ENCODE results near the gene THSD4. TPM values are rescaled to one million over a fixed set of nuclear protein-coding genes. Genes with fewer than 3 reads are reported as not detected.

The THSD4 gene
- total RNA-seq, 1 experiment from 2014 or later: 29.3 TPM

GRCh38 chr15:71505962-71506361, 390.7 kb downstream of the THSD4 start:
- no peak for TF ChIP-seq EZH2 (IDR thresholded peaks at IDR 0.05; ENCODE audit: low read depth)
- Histone ChIP-seq H3F3A (ENCODE audit: insufficient read depth, low read depth) (no peaks in the 10 kb centered on the region), H3K27me3 (ENCODE audit: insufficient read depth, low read depth) (no peaks in the 10 kb centered on the region), H3K9me2 (ENCODE audit: insufficient read depth) (no peaks in the 10 kb centered on the region), H3K4me1 (replicated peaks; ENCODE audit: insufficient read depth) (no peaks in the 10 kb centered on the region), H3K79me2 (ENCODE audit: low read depth) (no peaks in the 10 kb centered on the region), H3K4me3 (no peak overlapping the region), H3K27ac (no peak overlapping the region), H3K36me3 (ENCODE audit: low read depth) (no peaks in the 10 kb centered on the region), H2AFZ (no peak overlapping the region), H3K9me3 (ENCODE audit: insufficient read depth, low read depth) (no peaks in the 10 kb centered on the region), H3K4me2 (no peak overlapping the region), H4K20me1 (ENCODE audit: insufficient read depth) (no peaks in the 10 kb centered on the region)
- DNase-seq: no peak
- POLR2A ChIA-PET (ENCODE audit: unreplicated experiment): no interaction called here
- CTCF ChIA-PET: no interaction called here
- intact Hi-C loops (cut with micrococcal nuclease; ENCODE audit: unreplicated experiment): no loop called here
- no TSS peak for BruUV-seq (replicated peaks)

DNA sequence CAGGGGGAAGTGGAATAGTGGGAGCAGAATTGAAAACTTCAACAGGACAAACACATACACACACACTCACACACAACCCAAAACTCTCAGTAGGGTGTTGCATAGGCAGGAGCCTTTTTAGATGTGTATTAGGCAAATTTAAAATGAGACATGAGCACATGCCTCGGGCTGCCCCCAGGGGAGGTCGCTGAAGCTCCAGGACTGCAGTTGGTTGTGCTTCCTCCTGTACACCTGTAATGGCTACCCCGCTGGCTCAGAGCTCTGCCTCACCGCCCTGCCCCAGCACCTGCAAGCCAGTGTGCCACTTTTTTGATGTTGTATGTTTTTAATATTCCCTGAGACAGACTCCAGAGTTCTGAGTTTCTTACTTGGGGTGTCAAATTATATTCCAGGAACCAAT, 391.7 kb downstream of the THSD4 start:
- Histone ChIP-seq H3K79me2 (ENCODE audit: low read depth) (no peaks in the 10 kb centered on the region), H3K27me3 (ENCODE audit: insufficient read depth, low read depth) (no peaks in the 10 kb centered on the region), H3K4me3 (no peak overlapping the region), H2AFZ (no peak overlapping the region), H3K4me2 (no peak overlapping the region), H3K9me2 (ENCODE audit: insufficient read depth) (no peaks in the 10 kb centered on the region), H3K36me3 (ENCODE audit: low read depth) (no peaks in the 10 kb centered on the region), H3F3A (ENCODE audit: insufficient read depth, low read depth) (no peaks in the 10 kb centered on the region), H3K27ac (no peak overlapping the region), H3K9me3 (ENCODE audit: insufficient read depth, low read depth) (no peaks in the 10 kb centered on the region), H4K20me1 (ENCODE audit: insufficient read depth) (no peaks in the 10 kb centered on the region), H3K4me1 (replicated peaks; ENCODE audit: insufficient read depth) (no peaks in the 10 kb centered on the region)
- POLR2A ChIA-PET (ENCODE audit: unreplicated experiment): no interaction called here
- no TSS peak for BruUV-seq (replicated peaks)
- intact Hi-C loops (cut with micrococcal nuclease; ENCODE audit: unreplicated experiment): no loop called here
- no peak for TF ChIP-seq EZH2 (IDR thresholded peaks at IDR 0.05; ENCODE audit: low read depth)
- TF ChIP-seq, protein P1, sequence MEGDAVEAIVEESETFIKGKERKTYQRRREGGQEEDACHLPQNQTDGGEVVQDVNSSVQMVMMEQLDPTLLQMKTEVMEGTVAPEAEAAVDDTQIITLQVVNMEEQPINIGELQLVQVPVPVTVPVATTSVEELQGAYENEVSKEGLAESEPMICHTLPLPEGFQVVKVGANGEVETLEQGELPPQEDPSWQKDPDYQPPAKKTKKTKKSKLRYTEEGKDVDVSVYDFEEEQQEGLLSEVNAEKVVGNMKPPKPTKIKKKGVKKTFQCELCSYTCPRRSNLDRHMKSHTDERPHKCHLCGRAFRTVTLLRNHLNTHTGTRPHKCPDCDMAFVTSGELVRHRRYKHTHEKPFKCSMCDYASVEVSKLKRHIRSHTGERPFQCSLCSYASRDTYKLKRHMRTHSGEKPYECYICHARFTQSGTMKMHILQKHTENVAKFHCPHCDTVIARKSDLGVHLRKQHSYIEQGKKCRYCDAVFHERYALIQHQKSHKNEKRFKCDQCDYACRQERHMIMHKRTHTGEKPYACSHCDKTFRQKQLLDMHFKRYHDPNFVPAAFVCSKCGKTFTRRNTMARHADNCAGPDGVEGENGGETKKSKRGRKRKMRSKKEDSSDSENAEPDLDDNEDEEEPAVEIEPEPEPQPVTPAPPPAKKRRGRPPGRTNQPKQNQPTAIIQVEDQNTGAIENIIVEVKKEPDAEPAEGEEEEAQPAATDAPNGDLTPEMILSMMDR (conservative IDR thresholded peaks at IDR 0.05): no peak
- no peak for DNase-seq
- CTCF ChIA-PET: no interaction called here

DNA sequence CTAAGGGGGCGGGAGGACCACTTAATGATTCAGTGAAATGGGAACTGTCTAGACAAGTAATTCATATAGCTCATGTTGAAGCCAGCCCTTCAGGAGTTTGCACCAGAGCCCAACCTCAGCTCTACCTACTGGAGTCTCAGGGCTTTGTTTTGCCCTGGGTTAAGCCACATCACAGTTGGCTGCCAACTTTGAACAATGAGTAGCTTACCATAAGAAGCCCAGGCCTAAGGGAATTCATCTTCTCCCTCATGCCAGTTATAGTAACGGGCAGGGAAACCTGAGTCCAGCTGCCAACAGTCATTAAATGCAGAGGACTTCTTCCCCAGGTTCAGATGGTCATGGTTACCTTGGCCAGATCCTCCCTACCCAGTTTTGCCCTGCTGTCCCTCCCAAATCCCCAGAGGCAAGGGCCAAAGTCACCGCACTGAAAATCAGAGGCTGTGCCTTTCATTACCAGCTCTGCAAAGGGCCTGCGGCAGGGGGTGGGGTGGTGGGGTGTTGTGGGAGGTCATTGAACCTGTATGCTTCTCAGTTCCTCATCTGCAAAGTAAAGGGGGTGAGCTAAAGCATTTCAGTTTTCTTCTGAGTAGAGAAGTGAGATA, 392.9 kb downstream of the THSD4 start:
- BruUV-seq (replicated peaks): no TSS peak
- Histone ChIP-seq H3K4me2 (no peak overlapping the region), H2AFZ (no peak overlapping the region), H3K36me3 (ENCODE audit: low read depth) (no peaks in the 10 kb centered on the region), H3K4me1 (replicated peaks; ENCODE audit: insufficient read depth) (no peaks in the 10 kb centered on the region), H3K27me3 (ENCODE audit: insufficient read depth, low read depth) (no peaks in the 10 kb centered on the region), H3F3A (ENCODE audit: insufficient read depth, low read depth) (no peaks in the 10 kb centered on the region), H3K4me3 (no peak overlapping the region), H3K79me2 (ENCODE audit: low read depth) (no peaks in the 10 kb centered on the region), H4K20me1 (ENCODE audit: insufficient read depth) (no peaks in the 10 kb centered on the region), H3K9me3 (ENCODE audit: insufficient read depth, low read depth) (no peaks in the 10 kb centered on the region), H3K27ac (no peak overlapping the region), H3K9me2 (ENCODE audit: insufficient read depth) (no peaks in the 10 kb centered on the region)
- intact Hi-C loops (cut with micrococcal nuclease; ENCODE audit: unreplicated experiment): no loop called here
- ChIA-PET CTCF (no interaction called here), POLR2A (ENCODE audit: unreplicated experiment) (no interaction called here)
- no peak for TF ChIP-seq EZH2 (IDR thresholded peaks at IDR 0.05; ENCODE audit: low read depth)
- TF ChIP-seq, protein P1 (conservative IDR thresholded peaks at IDR 0.05): no peak
- DNase-seq: no peak

- intact Hi-C loops (cut with micrococcal nuclease; ENCODE audit: unreplicated experiment): no loop called here
- POLR2A ChIA-PET (ENCODE audit: unreplicated experiment): no interaction called here
Measured at GRCh38 chr15:71509139-71509538, 393.9 kb downstream of the THSD4 start.

More at GRCh38 chr15:71509139-71509538, 393.9 kb downstream of the THSD4 start:
- no peaks in the 10 kb centered on the region for H3K9me3 ChIP-seq (ENCODE audit: insufficient read depth, low read depth)
- H3K36me3 ChIP-seq (ENCODE audit: low read depth): no peaks in the 10 kb centered on the region
- H3K27me3 ChIP-seq (ENCODE audit: insufficient read depth, low read depth): no peaks in the 10 kb centered on the region
- H3K79me2 ChIP-seq (ENCODE audit: low read depth): no peaks in the 10 kb centered on the region
- CTCF ChIA-PET: no interaction called here
- no peak overlapping the region for H3K27ac ChIP-seq
- no peak overlapping the region for H2AFZ ChIP-seq
- H3K9me2 ChIP-seq (ENCODE audit: insufficient read depth): no peaks in the 10 kb centered on the region
- no TSS peak for BruUV-seq (replicated peaks)
- H3K4me3 ChIP-seq: no peak overlapping the region
- DNase-seq: no peak
- H3K4me1 ChIP-seq (replicated peaks; ENCODE audit: insufficient read depth): no peaks in the 10 kb centered on the region
- no peaks in the 10 kb centered on the region for H4K20me1 ChIP-seq (ENCODE audit: insufficient read depth)
- H3F3A ChIP-seq (ENCODE audit: insufficient read depth, low read depth): no peaks in the 10 kb centered on the region
- no peak overlapping the region for H3K4me2 ChIP-seq
- no peak for TF ChIP-seq EZH2 (IDR thresholded peaks at IDR 0.05; ENCODE audit: low read depth)
- TF ChIP-seq, protein P1 (conservative IDR thresholded peaks at IDR 0.05): no peak
